ENCODE results near the gene NUP85. TPM values are rescaled to one million over a fixed set of nuclear protein-coding genes. Genes with fewer than 3 reads are reported as not detected.

NUP85 gene
- total RNA-seq, 4 donors from 2014 or later: 34.0 to 52.8 (median 36.7) TPM

- no peak for DNase-seq
- H3K4me3 ChIP-seq: no peak overlapping the region
- H3K9me3 ChIP-seq: no peaks in the 10 kb centered on the region
- peaks cover 0 to 27% (median 16%) of the 10 kb centered on the region in 4 donors for H3K4me1 ChIP-seq
- no peaks in the 10 kb centered on the region for H3K27me3 ChIP-seq
- H3K27ac ChIP-seq: peak overlapping the region in 1 of 4 donors; percentile 81
- peaks cover 0 to 99% (median 0%) of the 10 kb centered on the region in 3 donors for H3K36me3 ChIP-seq
- TF ChIP-seq CTCF (IDR thresholded peaks at IDR 0.05): peak in 4 of 6 experiments; percentile 28 to 38 (median 34)
- TF ChIP-seq POLR2A (IDR thresholded peaks at IDR 0.05): no peak
Observed at GRCh38 chr17:75240394-75241142, 35.1 kb downstream of the NUP85 start.

- H3K4me1 ChIP-seq: peaks cover 0 to 29% (median 17%) of the 10 kb centered on the region in 4 donors
- no peak for DNase-seq
- no peak overlapping the region for H3K4me3 ChIP-seq
- no peaks in the 10 kb centered on the region for H3K27me3 ChIP-seq
- no peaks in the 10 kb centered on the region for H3K9me3 ChIP-seq
- no peak for TF ChIP-seq CTCF (IDR thresholded peaks at IDR 0.05)
- no peak for TF ChIP-seq POLR2A (IDR thresholded peaks at IDR 0.05)
- H3K27ac ChIP-seq: peak overlapping the region in 2 of 4 donors; percentile 79 to 81
- H3K36me3 ChIP-seq: peaks cover 0 to 99% (median 0%) of the 10 kb centered on the region in 3 donors
Observed at GRCh38 chr17:75241143-75241430, 35.6 kb downstream of the NUP85 start.

- Histone ChIP-seq H3K27me3 (no peaks in the 10 kb centered on the region), H3K4me3 (no peak overlapping the region), H3K27ac (peak overlapping the region in 3 of 4 donors; percentile 52 to 81 (median 79)), H3K4me1 (peaks cover 0 to 29% (median 17%) of the 10 kb centered on the region in 4 donors), H3K36me3 (peaks cover 0 to 99% (median 0%) of the 10 kb centered on the region in 3 donors), H3K9me3 (no peaks in the 10 kb centered on the region)
- no peak for DNase-seq
- TF ChIP-seq POLR2A (IDR thresholded peaks at IDR 0.05) (no peak), CTCF (IDR thresholded peaks at IDR 0.05) (no peak)
Observed at GRCh38 chr17:75241502-75241901, 36.0 kb downstream of the NUP85 start.

- no peaks in the 10 kb centered on the region for H3K9me3 ChIP-seq
- TF ChIP-seq CTCF (IDR thresholded peaks at IDR 0.05) (no peak), POLR2A (IDR thresholded peaks at IDR 0.05) (no peak)
- H3K36me3 ChIP-seq: peaks cover 0 to 96% (median 0%) of the 10 kb centered on the region in 3 donors
- H3K4me1 ChIP-seq: peaks cover 0 to 29% (median 17%) of the 10 kb centered on the region in 4 donors
- H3K4me3 ChIP-seq: no peak overlapping the region
- H3K27me3 ChIP-seq: no peaks in the 10 kb centered on the region
- peak overlapping the region in 3 of 4 donors; percentile 52 to 81 (median 79) for H3K27ac ChIP-seq
- DNase-seq: no peak
Observed at GRCh38 chr17:75241996-75242460, 36.5 kb downstream of the NUP85 start.

- Histone ChIP-seq H3K4me1 (peaks cover 0 to 29% (median 17%) of the 10 kb centered on the region in 4 donors), H3K27ac (peak overlapping the region in 3 of 4 donors; percentile 52 to 81 (median 79)), H3K36me3 (peaks cover 0 to 94% (median 0%) of the 10 kb centered on the region in 3 donors), H3K27me3 (no peaks in the 10 kb centered on the region), H3K4me3 (no peak overlapping the region), H3K9me3 (no peaks in the 10 kb centered on the region)
- TF ChIP-seq POLR2A (IDR thresholded peaks at IDR 0.05) (no peak), CTCF (IDR thresholded peaks at IDR 0.05) (no peak)
- DNase-seq: peak in 2 of 3 donors; percentile 83 to 87
Observed at GRCh38 chr17:75242461-75243042, 37.1 kb downstream of the NUP85 start.
